H1 (cell line): ENCODE data around the gene SCARB2. TPM values are rescaled to one million over a fixed set of nuclear protein-coding genes. Genes with fewer than 3 reads are reported as not detected.

ENCODE experiments used
- BACH1 ChIP-seq: IDR thresholded peaks from 2 replicates; pipeline ENCODE4 v1.6.1; 2012; ENCODE audit warnings: low read length, improper control_type of control experiment
- CBX5 ChIP-seq: fragments of 300-800, 300-1000 bp; sonication (generic); IDR thresholded peaks from 2 replicates; pipeline ENCODE4 v1.7.1; 2016; ENCODE audit warnings: antibody characterized with exemption, low read length, low read depth
- CBX8 ChIP-seq: fragments of 300-800, 300-1000 bp; sonication (generic); IDR thresholded peaks from 2 replicates; pipeline ENCODE4 v1.7.1; 2016; ENCODE audit warnings: low read depth, low read length, borderline replicate concordance
- JUND ChIP-seq: IDR thresholded peaks from 2 replicates; pipeline ENCODE4 v1.6.1; 2011; ENCODE audit warnings: mild to moderate bottlenecking, improper control_type of control experiment, low read length
- TAF1 ChIP-seq: IDR thresholded peaks from 2 replicates; pipeline ENCODE4 v1.6.1; 2011; ENCODE audit warnings: mild to moderate bottlenecking, low read depth, low read length
- polyA plus RNA-seq, 7 experiments: library from polyadenylated mRNA; depleted of rRNA in 3 of 7; stranded (reverse) in 5 of 7; unstranded in 2 of 7; fragments of >200 nt in 5 of 7; fragments of 200-250 nt in 2 of 7; gene quantifications; 1 replicate in 5 of 7; 2 replicates in 1 of 7; 4 replicates in 1 of 7; pipeline versions ENCODE4 v1.2.1 to v1.2.3, GENCODE V29; 2011 to 2013; ENCODE audit warnings: missing spikeins in 2 of 7, mixed read lengths in 2 of 7
- total RNA-seq: library from RNA; stranded (reverse); fragmentation: NEBNext Ultra II Directional; extraction: Animal tissue kit (Norgen Biotek cat#: 25700); gene quantifications from 2 replicates; pipeline ENCODE4 v1.2.1, GENCODE V29; 2021
- TF ChIP-seq, protein P1 (sequence below): fragments of 300-600 bp; sonication (generic); IDR thresholded peaks from 2 replicates; pipeline ENCODE4 v1.7.1; 2012; ENCODE audit warnings: low read length, moderate library complexity, mild to moderate bottlenecking, inconsistent platforms; ENCODE audit not compliant: insufficient replicate concordance
- TF ChIP-seq, protein P2 (sequence below): IDR thresholded peaks from 2 replicates; pipeline ENCODE4 v1.6.1; 2011; ENCODE audit warnings: low read depth, mild to moderate bottlenecking, low read length; ENCODE audit not compliant: insufficient read depth

Gene SCARB2
- total and polyA plus RNA-seq, 2 of the 8 experiments (the other 6 are each of a cell fraction or from before 2014, with no cell fraction given): 18.5 to 35.7 TPM

DNA sequence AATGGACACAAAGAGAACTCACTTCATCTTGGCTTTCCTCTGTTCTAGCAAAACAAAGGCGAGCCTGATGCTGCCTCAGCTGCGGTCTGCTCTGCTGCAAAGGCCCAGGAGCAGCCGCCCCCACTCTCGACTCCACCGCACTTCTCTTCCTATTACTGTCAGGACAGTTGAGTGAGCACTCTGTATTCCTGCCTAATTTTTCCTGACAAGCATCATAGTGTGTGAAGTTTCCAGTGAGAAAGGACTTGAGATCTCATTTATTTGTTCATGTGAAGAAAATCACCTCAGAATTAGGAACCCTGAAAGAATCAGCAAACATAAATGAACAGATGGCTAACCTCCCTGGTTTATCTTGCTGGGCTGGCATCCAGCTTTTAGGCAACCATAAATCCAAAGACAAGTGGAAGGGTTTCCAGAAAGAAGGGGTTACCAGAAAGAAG, 15.6 kb downstream of the SCARB2 start (continued):
- TF ChIP-seq, protein P1, sequence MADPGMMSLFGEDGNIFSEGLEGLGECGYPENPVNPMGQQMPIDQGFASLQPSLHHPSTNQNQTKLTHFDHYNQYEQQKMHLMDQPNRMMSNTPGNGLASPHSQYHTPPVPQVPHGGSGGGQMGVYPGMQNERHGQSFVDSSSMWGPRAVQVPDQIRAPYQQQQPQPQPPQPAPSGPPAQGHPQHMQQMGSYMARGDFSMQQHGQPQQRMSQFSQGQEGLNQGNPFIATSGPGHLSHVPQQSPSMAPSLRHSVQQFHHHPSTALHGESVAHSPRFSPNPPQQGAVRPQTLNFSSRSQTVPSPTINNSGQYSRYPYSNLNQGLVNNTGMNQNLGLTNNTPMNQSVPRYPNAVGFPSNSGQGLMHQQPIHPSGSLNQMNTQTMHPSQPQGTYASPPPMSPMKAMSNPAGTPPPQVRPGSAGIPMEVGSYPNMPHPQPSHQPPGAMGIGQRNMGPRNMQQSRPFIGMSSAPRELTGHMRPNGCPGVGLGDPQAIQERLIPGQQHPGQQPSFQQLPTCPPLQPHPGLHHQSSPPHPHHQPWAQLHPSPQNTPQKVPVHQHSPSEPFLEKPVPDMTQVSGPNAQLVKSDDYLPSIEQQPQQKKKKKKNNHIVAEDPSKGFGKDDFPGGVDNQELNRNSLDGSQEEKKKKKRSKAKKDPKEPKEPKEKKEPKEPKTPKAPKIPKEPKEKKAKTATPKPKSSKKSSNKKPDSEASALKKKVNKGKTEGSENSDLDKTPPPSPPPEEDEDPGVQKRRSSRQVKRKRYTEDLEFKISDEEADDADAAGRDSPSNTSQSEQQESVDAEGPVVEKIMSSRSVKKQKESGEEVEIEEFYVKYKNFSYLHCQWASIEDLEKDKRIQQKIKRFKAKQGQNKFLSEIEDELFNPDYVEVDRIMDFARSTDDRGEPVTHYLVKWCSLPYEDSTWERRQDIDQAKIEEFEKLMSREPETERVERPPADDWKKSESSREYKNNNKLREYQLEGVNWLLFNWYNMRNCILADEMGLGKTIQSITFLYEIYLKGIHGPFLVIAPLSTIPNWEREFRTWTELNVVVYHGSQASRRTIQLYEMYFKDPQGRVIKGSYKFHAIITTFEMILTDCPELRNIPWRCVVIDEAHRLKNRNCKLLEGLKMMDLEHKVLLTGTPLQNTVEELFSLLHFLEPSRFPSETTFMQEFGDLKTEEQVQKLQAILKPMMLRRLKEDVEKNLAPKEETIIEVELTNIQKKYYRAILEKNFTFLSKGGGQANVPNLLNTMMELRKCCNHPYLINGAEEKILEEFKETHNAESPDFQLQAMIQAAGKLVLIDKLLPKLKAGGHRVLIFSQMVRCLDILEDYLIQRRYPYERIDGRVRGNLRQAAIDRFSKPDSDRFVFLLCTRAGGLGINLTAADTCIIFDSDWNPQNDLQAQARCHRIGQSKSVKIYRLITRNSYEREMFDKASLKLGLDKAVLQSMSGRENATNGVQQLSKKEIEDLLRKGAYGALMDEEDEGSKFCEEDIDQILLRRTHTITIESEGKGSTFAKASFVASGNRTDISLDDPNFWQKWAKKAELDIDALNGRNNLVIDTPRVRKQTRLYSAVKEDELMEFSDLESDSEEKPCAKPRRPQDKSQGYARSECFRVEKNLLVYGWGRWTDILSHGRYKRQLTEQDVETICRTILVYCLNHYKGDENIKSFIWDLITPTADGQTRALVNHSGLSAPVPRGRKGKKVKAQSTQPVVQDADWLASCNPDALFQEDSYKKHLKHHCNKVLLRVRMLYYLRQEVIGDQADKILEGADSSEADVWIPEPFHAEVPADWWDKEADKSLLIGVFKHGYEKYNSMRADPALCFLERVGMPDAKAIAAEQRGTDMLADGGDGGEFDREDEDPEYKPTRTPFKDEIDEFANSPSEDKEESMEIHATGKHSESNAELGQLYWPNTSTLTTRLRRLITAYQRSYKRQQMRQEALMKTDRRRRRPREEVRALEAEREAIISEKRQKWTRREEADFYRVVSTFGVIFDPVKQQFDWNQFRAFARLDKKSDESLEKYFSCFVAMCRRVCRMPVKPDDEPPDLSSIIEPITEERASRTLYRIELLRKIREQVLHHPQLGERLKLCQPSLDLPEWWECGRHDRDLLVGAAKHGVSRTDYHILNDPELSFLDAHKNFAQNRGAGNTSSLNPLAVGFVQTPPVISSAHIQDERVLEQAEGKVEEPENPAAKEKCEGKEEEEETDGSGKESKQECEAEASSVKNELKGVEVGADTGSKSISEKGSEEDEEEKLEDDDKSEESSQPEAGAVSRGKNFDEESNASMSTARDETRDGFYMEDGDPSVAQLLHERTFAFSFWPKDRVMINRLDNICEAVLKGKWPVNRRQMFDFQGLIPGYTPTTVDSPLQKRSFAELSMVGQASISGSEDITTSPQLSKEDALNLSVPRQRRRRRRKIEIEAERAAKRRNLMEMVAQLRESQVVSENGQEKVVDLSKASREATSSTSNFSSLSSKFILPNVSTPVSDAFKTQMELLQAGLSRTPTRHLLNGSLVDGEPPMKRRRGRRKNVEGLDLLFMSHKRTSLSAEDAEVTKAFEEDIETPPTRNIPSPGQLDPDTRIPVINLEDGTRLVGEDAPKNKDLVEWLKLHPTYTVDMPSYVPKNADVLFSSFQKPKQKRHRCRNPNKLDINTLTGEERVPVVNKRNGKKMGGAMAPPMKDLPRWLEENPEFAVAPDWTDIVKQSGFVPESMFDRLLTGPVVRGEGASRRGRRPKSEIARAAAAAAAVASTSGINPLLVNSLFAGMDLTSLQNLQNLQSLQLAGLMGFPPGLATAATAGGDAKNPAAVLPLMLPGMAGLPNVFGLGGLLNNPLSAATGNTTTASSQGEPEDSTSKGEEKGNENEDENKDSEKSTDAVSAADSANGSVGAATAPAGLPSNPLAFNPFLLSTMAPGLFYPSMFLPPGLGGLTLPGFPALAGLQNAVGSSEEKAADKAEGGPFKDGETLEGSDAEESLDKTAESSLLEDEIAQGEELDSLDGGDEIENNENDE: no peak
- TF ChIP-seq CBX8 (no peak), CBX5 (no peak), TAF1 (no peak), JUND (no peak), BACH1 (no peak)
- TF ChIP-seq, protein P2, sequence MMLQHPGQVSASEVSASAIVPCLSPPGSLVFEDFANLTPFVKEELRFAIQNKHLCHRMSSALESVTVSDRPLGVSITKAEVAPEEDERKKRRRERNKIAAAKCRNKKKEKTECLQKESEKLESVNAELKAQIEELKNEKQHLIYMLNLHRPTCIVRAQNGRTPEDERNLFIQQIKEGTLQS: no peak
- TF ChIP-seq, all 59 proteins: peak for 0
